Measurements from ENCODE around the gene NKX6-2. TPM values are rescaled to one million over a fixed set of nuclear protein-coding genes. Genes with fewer than 3 reads are reported as not detected.
A peak's percentile ranks its signal among the peaks of the same experiment; 100 is the strongest.

The NKX6-2 gene
- total and polyA plus RNA-seq, 11 donors: 0.03 to 0.27 TPM; not detected in 9

GRCh38 chr10:132752961-132753360 lies 33.0 kb downstream of the NKX6-2 start:
- intact Hi-C loops (cut with DNase I): no loop called here
- TF ChIP-seq CTCF (IDR thresholded peaks at IDR 0.05) (no peak), POLR2A (IDR thresholded peaks at IDR 0.05) (no peak)
- ATAC-seq: no peak
- Histone ChIP-seq H3K4me3 (no peak overlapping the region), H3K4me1 (no peaks in the 10 kb centered on the region), H3K36me3 (peaks cover 0 to 69% (median 48%) of the 10 kb centered on the region in 9 donors), H3K27ac (no peak overlapping the region), H3K27me3 (no peaks in the 10 kb centered on the region), H3K9me3 (no peaks in the 10 kb centered on the region)
- WGBS, 4 donors: 95 to 97% (median 96%) methylated on average over 24 to 28 of the region's 28 CpGs
- no peak for DNase-seq

- ATAC-seq (peak in 1 of 4 donors; percentile 5), DNase-seq (no peak)
- H3K27ac ChIP-seq: no peak overlapping the region
- H3K36me3 ChIP-seq: peaks cover 0 to 64% (median 46%) of the 10 kb centered on the region in 9 donors
- H3K4me3 ChIP-seq: no peak overlapping the region
- H3K4me1 ChIP-seq: no peaks in the 10 kb centered on the region
- no peaks in the 10 kb centered on the region for H3K27me3 ChIP-seq
- intact Hi-C loops (cut with DNase I): no loop called here
- 95 to 98% (median 96%) methylated on average over 20 of the region's 20 CpGs for WGBS, 4 donors
- TF ChIP-seq CTCF (IDR thresholded peaks at IDR 0.05) (no peak), POLR2A (IDR thresholded peaks at IDR 0.05) (no peak)
- H3K9me3 ChIP-seq: no peaks in the 10 kb centered on the region
Observed at GRCh38 chr10:132752378-132752777, 33.6 kb downstream of the NKX6-2 start.

- no peaks in the 10 kb centered on the region for H3K27me3 ChIP-seq
- no peak for DNase-seq
- WGBS, 4 donors: 92 to 100% (median 94%) methylated on average over 7 to 14 of the region's 14 CpGs
- no peaks in the 10 kb centered on the region for H3K4me1 ChIP-seq
- no peak overlapping the region for H3K4me3 ChIP-seq
- H3K36me3 ChIP-seq: peaks cover 0 to 52% (median 36%) of the 10 kb centered on the region in 9 donors
- no peaks in the 10 kb centered on the region for H3K9me3 ChIP-seq
- no peak for ATAC-seq
- H3K27ac ChIP-seq: no peak overlapping the region
- TF ChIP-seq CTCF (IDR thresholded peaks at IDR 0.05): no peak
- no peak for TF ChIP-seq POLR2A (IDR thresholded peaks at IDR 0.05)
- intact Hi-C loops (cut with DNase I): no loop called here
Observed at GRCh38 chr10:132750936-132751335, 35.0 kb downstream of the NKX6-2 start.

GRCh38 chr10:132749371-132749795 lies 36.6 kb downstream of the NKX6-2 start:
- H3K27ac ChIP-seq: no peak overlapping the region
- 89 to 96% (median 92%) methylated on average over 22 of the region's 22 CpGs for WGBS, 4 donors
- no peak for DNase-seq
- ATAC-seq: no peak
- H3K36me3 ChIP-seq: peaks cover 0 to 44% (median 32%) of the 10 kb centered on the region in 9 donors
- H3K4me1 ChIP-seq: no peaks in the 10 kb centered on the region
- no peaks in the 10 kb centered on the region for H3K9me3 ChIP-seq
- TF ChIP-seq CTCF (IDR thresholded peaks at IDR 0.05) (no peak), POLR2A (IDR thresholded peaks at IDR 0.05) (no peak)
- intact Hi-C loops (cut with DNase I): no loop called here
- H3K4me3 ChIP-seq: no peak overlapping the region
- no peaks in the 10 kb centered on the region for H3K27me3 ChIP-seq
